Glomerular visceral epithelial cell (primary cell): ENCODE results near the gene KRTAP10-11.
"Not testable (repeated sequence)": the region's sequence is repeated elsewhere in the genome, so short reads cannot be mapped to it uniquely, and the experiment has no call there.

Experiments used
- DNase-seq: peaks from one replicate; pipeline ENCODE4 v3.0.0-alpha.2; 2016; ENCODE audit errors: extremely low spot score

The KRTAP10-11 gene

GRCh38 chr21:44614961-44615391 is 31.2 kb upstream of the KRTAP10-11 start:
- no peak for DNase-seq

GRCh38 chr21:44615466-44615865 is 30.7 kb upstream of the KRTAP10-11 start:
- DNase-seq = no peak

- no peak for DNase-seq
These were observed 30.2 kb upstream of the KRTAP10-11 start for GRCh38 chr21:44615911-44616590.

GRCh38 chr21:44616591-44616926 is 29.7 kb upstream of the KRTAP10-11 start:
- DNase-seq = no peak

GRCh38 chr21:44617071-44617501 is 29.1 kb upstream of the KRTAP10-11 start:
- DNase-seq = no peak

GRCh38 chr21:44618504-44618903 is 27.7 kb upstream of the KRTAP10-11 start:
- DNase-seq = no peak

GRCh38 chr21:44618909-44619308 is 27.3 kb upstream of the KRTAP10-11 start:
- DNase-seq = no peak

- DNase-seq = no peak
These were observed 26.3 kb upstream of the KRTAP10-11 start for GRCh38 chr21:44619886-44620285.

GRCh38 chr21:44623575-44623974 is 22.6 kb upstream of the KRTAP10-11 start:
- no peak for DNase-seq

- no peak for DNase-seq
These were observed 20.5 kb upstream of the KRTAP10-11 start for GRCh38 chr21:44625756-44626155.

- no peak for DNase-seq
These were observed 20.0 kb upstream of the KRTAP10-11 start for GRCh38 chr21:44626262-44626661.

- DNase-seq = no peak
These were observed 19.5 kb upstream of the KRTAP10-11 start, which contains the start of gene KRTAP10-9 for GRCh38 chr21:44626673-44627143. TSS of gene KRTAP10-9 (plus strand) at chr21:44627093. CDS start at chr21:44627172, 79 bp downstream.

- not testable (repeated sequence) for DNase-seq
These were observed 18.9 kb upstream of the KRTAP10-11 start for GRCh38 chr21:44627181-44627822.

GRCh38 chr21:44627831-44628233 is 18.4 kb upstream of the KRTAP10-11 start:
- DNase-seq = not testable (repeated sequence)

- no peak for DNase-seq
These were observed 17.4 kb upstream of the KRTAP10-11 start for GRCh38 chr21:44628707-44629391.

GRCh38 chr21:44630440-44630839 is 15.8 kb upstream of the KRTAP10-11 start:
- DNase-seq = no peak

GRCh38 chr21:44632067-44632466 is 14.1 kb upstream of the KRTAP10-11 start:
- no peak for DNase-seq

GRCh38 chr21:44636209-44637017 is 9.8 kb upstream of the KRTAP10-11 start:
- DNase-seq = no peak

- no peak for DNase-seq
These were observed 9.0 kb upstream of the KRTAP10-11 start, which contains the start of gene KRTAP10-10 for GRCh38 chr21:44637018-44637850. TSS of gene KRTAP10-10 (plus strand) at chr21:44637356. CDS start at chr21:44637418, 62 bp downstream.

GRCh38 chr21:44637851-44638348 is 8.3 kb upstream of the KRTAP10-11 start:
- not testable (repeated sequence) for DNase-seq
